Daoy (cell line): Measurements from ENCODE around the gene KIF26B. TPM values are rescaled to one million over a fixed set of nuclear protein-coding genes. Genes with fewer than 3 reads are reported as not detected.
"Not testable (repeated sequence)": the region's sequence is repeated elsewhere in the genome, so short reads cannot be mapped to it uniquely, and the experiment has no call there.

ENCODE experiments used
- DNase-seq: peaks from one replicate; pipeline ENCODE4 v3.0.0-alpha.2; 2015; ENCODE audit warnings: low read depth
- total RNA-seq: library from RNA; depleted of rRNA; stranded (reverse); fragments of >200 nt; shearing (Covaris generic); gene quantifications from 2 replicates; pipeline ENCODE4 v1.2.3, GENCODE V29; 2014; rRNA removed

KIF26B gene
- 0.39 and 1.1 TPM in 2 replicates for total RNA-seq

DNA sequence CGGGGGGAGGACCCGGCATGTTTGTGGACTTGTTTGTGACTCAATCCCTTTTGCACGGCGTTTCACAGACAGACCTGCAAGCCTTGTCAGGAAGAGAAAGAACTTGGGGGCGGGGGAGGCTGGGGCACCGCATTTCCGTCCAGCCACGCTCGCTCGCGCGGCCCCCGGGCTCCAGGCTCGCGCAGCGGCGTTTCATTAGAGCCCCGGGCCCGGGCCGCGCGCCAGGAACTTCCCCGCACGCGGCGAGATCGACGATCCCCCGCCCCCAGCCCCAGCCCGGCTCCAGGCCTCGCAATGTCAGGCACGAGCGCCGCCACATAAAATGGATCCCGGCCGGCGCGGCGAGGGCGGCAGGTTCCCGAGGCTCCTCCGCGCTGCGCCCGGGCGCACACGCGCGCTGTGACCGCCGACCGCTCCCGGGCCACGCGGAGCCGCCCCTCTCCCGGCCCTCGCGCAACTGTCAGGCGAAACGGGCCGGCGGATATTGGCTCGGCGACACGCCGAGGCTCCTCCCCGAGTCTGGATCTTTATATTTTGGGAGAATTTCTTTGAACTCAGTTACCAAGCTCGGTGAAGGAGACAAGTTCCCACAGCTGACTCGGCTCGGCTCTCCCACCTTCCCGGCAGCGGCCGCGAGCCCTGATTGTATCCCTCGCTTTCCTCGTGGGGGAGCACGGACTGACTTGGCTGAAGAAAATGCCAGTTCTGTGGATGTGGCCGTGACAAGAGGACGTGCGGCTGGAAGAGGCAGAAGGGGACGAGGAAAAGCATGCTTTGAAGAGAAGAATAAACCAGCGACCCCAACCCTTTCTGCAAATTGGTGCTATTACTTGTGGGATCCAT is at the start of gene KIF26B:
TSS of gene KIF26B (plus strand) at position 557 of the 843 bp plus-strand sequence. CDS start 440 bp downstream, outside the sequence.
- peak; percentile 65 for DNase-seq

DNA sequence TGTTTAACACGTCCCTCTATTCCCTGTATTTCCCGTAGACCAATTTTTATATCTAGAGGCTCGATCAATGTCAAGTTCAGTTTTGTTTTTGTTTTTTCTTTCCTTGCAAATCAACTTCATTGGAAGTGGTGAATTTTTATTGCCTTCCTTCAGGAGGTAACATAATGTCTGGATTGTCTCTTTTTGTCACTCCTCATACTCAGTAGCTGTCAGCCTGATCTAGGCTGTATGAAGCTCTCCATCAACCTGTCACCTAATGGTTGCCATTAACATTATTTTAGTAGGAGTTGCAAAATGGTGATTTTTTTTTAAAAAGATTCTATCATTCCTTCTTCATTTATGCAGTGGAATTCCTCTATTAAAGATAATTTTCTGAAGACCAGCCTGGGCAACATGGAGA is 49.7 kb upstream of the KIF26B start:
- DNase-seq: no peak

DNA sequence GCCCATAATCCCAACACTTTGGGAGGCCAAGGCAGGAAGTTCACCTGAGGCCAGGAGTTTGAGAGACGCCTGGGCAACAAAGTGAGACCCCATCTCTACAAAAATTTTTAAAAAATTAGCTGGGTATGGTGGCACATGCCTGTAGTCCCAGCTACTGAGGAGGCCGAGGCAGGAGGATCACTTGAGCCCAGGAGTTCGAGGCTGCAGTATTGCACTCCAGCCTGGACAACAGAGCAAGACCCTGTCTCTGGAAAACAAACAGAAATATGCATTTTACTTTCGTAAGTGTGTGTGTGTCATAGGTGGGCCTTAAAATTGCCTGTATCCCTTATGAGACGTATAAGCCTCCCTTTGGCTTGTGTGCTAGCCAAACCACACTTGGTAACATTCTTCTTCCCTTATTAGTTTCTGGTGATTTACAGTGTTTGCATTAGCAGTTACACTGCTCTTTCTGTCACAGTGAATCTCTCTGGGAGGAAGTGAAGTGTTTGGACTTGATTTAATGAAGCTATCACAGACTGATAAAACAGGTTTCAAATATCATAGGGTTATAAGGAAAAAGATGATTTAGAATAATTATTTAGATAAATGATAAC is 48.9 kb upstream of the KIF26B start:
- DNase-seq: no peak

DNA sequence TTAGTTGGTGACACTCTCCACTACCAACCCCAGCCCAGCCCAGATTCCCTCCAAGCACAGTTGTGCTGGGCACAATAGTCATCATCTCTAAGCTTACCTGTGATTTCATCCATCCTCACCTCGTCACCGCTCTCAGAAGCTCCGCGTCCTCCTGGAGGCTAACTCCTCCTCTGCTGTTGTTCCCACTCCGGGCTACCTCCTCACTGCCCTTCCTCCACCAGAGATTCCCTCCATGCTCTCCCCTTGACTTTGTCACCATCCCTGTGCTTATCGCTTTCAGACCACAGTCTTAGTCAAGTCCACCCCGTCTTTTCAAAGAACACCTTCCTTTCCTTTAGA is 47.0 kb upstream of the KIF26B start:
- DNase-seq: no peak

DNA sequence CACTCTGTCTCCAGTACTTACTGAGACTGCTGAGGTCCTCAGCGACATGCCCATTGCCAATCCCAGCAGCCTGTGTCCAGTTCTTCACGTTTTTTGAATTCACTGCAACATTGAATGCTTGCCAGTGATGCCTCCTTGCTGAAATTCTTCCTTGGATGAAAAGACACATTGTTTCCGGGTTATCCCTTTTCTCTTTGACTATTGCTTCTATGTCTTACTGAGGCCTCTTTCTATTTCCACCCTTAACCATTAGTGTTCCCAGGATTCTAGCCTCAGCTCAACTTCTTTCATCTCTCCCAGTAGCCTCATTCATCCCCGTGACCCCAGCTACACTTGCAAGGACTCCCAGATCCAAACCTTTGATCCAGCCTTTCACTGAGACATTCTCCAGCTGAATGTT is 46.5 kb upstream of the KIF26B start:
- DNase-seq: no peak

DNA sequence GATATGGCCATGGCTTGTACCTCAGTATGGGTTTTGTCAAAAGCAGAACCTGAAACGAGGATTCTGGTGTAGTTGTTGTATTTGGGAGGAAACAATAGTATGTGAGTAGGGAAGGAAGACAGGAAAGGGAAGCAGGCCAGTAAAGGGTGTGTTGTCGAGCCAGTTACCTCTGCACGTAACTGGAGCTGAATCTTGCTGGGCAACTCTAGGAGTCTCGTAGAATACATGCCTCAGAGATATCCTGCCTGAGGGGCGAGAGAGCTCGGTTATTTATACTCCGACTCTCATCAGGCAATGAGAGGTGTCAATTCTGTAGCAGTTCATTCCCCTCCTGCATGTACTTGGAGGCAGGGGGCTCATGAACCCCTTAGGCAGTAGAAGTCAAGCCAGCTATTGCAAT is 45.9 kb upstream of the KIF26B start:
- no peak for DNase-seq

DNA sequence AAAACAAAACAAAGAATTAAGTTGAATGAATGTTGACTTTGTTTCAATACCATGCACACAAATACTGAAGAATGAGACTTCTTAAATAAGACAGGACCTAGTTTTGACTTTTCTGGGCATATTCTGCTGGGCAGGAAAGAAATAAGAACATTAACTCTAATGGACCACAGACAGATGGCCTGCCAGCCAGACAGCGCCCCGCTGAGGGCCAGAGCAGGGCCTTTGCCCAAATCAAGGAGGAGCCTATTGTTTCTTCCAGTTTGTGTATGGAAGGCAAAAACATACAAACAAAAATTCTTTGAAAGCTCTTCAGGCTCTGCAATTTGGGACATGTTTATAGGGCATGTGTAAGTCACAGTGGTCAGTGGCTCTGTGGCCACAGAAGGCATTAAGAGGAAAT is 44.4 kb upstream of the KIF26B start:
- no peak for DNase-seq

DNA sequence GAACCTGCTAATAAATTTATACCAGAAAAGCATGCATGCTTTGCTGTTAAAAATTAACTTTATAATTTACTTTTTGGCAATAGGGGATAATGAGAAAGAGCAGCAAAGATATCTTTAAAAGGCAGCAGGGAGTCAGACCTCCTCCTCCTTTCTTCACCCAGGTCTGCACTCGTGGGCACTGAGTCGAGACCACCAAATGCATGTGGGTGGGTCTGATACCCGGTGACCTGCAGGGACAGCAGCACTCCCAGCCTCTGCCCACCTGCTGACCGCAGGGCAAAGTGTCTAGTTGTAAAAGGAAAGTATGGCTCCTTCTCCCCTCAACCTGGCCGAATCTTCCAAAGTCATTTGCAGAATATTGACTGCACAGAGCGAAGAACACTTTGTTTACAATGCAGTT is 43.7 kb upstream of the KIF26B start:
- DNase-seq: no peak

DNA sequence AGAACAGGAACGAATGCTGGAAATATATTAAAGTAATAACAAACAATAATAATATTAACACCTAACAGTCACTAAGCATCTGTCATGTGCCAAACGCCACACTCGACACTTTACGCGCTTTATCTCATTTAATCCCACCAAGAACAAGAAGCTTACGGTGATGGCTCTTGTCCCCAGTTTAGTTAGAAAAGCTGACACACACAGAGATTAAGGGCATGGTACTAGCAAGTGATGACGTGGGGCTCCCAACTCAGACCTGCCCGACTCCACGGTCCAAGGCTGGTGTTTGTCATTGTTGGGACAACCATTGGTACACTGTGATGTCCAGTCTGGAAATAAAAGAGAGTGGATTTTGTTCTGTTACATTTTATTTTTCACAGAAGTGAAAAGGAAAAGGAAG is 41.1 kb upstream of the KIF26B start:
- DNase-seq: no peak

DNA sequence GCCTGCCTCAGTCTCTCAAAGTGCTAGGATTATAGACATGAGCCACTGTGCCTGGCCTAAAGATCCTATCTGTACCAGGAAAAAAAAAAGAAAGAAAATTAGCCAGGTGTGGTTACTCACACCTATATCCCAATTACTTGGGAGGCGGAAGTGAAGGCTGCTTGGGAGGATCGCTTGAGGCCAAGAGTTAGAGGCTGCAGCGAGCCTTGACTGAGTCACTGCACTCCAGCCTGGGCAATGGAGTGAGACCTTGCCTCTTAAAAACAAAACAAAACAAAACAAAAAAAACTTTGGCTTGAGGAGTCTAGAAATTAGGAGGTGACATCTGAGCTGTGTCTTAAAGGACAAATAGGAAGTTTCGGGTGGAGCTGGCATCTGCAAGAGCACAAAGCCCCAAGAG is 38.7 kb upstream of the KIF26B start:
- no peak for DNase-seq

DNA sequence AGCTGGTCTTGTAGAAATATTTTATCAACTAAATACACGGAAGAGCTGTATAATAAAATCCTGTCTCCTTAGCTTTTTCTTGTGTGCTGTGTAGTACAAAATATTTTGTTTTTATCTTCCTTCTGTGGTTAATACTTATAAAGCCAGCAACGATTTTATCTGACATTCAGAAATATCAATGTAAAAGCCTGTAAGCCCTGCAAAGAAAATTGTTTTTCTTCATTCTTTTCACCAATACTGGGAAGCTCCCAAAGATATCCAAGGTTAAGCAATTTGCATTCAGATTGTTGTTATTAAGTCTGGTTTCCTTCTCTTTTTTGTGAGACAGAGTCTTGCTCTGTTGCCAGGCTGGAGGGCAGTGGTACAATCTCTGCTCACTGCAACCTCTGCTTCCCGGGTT is 38.0 kb upstream of the KIF26B start:
- DNase-seq: no peak

DNA sequence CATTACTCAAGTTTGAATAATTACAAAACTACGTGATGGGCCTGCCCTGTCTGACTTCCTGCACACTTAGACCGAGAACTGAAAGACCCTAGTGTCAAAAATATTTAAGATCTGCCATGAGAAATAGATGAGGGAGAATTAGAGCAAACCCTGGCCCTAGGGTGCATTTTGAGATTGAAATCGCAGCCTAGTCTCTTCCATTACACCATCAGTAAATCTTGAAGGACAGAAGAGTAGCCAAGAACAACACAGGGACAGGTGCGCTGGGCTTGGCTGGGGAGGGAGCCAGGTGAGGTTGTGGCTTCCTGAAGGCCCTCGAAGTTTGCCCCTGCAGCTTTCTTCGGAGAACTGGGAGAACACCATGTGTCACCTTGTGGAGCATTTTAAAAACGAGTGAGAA is 36.7 kb upstream of the KIF26B start:
- DNase-seq: no peak

DNA sequence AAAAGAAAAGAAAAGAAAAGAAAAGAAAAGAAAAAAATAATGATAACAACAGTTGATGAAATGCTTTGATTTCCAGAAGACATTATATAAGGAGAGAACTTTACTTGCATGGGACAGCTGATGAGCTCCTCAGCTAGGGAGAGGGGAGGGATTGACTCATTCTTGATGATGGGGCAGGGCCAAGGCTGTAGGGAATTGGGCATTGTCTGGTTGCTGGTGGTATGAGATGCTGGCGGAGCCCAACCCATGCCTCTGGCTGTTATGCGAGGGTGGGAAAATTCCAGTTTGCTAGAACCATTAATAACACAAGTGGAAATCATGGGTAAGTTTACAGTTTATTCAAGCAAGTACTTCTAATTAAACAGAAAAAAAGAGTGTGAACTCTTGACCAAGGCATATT is 36.0 kb upstream of the KIF26B start:
- DNase-seq: no peak

DNA sequence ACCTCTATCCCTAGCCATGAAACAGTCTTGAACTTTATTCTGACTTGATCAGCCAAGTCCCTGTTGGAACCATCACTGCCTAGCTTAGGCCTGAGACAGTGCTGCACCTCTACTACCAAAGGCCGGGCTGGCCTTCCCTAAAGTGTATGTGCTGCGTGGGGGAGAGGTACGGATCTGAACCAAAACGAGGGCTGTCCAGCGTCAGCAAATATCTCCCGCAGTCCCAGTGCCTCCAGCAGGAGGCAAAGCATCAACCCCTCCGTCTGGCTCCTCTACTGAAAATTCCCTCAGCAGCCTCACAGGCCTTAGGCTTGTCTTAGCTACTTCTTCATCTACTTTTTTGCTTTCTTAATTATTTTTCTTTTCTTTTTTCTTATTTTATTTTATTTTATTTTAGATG is 33.3 kb upstream of the KIF26B start:
- DNase-seq: no peak

DNA sequence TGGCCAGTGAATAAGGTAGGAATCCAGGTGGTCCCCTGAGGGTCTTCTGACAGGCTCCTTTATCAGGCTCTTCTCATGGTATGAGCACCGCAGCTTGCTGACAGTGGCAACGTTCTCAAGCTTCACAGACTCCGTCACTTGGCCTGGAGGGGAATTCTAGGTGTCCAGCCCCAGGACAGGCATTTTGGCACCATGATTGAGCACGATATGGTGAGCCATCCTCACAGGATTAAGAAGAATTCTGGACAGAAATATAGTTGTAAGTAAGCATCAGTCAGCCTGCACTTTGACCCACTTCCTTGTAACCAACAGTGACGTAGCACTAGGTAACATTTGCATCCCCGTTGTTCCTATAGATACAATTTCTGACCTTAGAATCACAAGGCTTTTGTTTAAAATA is 30.5 kb upstream of the KIF26B start:
- DNase-seq: no peak

DNA sequence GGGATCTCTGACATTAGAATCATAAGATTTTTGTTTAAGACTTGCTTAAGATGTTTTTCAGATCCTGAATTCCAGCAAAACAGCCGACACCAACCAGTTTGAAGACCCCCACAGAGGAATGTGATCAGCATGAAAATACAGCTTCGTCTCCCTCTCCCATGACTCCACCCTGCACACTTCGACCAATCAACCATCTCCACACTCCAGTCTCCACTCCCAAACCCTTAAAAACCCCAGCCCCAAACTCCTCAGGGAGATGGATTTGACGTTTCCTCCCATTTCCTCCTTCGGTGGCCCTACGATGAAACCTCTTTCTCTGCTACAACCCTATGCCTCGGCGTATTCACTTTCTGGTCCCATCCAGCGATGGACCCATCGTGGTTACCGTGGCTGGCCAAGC is 30.1 kb upstream of the KIF26B start:
- DNase-seq: no peak

DNA sequence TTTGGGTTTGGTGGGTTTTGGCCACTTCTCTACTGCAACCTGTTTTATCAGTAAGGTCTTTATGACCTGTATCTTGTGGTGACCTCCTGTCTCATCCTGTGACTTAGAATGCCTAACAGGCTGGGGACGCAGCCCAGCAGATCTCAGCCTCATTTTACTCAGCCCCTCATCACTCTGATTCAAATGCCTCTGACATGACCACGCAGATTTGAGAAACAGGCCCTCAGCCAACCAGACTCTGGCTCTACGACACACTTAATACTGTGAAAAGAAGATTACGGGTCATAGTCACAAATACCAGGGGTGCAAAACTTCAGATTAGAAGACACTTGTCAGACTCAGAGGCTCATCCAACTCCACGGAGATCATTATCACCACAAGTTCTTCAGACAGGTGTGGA is 28.3 kb upstream of the KIF26B start:
- no peak for DNase-seq

DNA sequence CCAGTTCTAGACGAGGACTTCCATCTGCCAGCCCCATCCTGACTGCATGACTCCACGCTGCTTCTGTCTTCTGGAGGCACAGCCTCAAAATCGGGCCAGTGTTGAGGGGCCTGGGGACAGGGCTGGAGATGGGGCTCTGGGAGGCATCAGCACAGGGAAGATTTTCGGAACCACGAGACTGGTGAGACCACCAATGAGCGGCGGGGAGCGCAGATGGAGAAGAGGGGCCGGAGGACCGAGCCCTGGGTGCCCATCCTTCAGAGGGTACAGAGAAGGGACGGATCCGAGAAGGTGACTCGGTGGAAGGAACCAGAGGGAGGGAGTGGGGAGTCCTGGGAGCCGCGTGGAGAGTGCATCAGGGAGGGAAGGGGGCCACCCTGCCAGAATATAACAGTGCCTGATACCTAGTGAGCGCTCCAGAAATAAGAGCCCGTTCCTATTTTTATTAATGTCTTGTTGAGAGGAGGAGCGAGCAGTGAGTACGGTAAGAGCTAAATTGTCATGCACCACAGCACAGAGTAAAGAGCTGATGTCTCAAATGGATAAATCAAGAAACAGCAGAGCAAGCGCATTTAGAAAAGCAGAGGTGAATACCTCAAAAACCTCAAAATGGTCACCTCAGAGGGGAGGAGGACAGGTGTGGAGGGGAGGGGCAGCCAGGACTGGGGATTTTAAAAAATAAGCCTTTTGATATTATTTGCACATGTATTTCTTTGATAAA is 26.2 kb upstream of the KIF26B start:
- no peak for DNase-seq

DNA sequence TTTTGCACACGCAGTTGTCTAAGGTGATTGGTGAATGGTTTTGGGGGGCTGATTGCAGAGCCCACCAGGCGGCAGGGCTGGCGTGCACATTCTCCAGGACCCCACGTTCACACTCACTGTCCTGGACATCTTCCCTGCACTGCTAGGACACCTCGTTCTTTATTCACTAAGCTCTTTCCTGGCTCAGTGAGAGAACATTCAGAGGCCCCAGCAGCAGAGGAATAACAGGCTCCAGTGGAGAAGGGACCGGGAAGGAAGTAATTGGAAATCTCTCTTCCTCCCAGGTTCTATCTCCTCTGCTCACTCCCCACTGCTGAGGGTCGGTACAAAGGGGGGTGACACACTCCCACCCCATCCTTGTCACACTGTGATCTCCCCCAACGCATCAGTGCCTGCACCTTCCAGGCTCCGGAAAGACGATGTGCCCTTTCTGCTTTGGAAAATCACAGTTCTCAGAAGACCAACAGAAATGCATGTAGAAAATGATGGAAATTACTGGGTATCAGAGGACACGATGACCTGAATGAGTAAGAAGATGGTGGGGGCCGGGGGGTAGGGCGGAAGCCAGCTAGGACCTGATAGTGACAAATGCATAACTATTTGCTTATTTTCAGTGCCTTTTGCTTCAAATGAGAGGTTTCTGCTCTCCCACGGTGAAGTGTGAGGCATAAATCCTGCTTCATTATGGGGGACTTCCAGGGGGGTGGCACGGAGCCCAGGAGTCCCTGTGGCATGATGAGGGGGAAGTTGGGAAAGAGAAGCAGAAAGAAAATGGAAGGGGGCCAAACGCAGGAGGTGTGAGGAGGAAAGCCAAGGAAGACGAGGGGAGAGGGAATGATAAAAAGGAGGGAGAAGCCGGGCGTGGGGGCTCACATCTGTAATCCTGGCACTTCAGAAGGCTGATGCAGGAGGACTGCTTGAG is 25.2 kb upstream of the KIF26B start:
- DNase-seq: peak; percentile 36

DNA sequence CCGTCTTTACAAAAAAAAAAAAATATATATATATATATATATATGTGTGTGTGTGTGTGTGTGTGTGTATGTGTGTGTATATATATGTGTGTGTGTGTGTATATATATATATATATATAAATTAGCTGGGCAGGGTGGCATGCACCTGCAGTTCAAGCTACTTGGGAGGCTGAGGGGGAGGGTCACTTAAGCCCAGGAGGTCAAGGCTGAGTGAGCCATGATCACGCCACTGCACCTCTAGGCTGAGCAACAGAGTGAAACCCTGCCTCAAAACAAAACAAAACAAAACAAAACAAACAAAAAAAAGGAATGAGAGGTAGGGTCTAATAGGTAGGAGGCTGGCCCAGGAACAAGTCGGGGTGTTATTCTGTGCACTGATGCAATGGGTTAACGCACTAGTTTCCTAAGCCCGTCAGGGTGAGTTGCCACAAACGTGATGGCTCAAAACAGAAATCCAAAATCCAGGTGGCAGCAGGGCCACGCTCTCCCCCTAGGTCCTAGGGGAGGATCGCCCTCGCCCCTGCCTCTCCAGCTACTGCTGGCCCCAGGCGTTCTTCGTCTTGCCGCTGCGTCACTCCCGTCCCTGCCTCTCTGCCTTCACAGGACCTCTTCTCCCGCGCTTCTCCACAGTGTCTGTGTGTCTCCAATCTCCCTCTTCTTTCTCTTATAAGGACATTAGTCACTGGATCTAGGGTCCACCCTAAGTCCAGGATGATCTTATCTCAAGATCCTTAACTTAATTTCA is 24.3 kb upstream of the KIF26B start:
- not testable (repeated sequence) for DNase-seq

DNA sequence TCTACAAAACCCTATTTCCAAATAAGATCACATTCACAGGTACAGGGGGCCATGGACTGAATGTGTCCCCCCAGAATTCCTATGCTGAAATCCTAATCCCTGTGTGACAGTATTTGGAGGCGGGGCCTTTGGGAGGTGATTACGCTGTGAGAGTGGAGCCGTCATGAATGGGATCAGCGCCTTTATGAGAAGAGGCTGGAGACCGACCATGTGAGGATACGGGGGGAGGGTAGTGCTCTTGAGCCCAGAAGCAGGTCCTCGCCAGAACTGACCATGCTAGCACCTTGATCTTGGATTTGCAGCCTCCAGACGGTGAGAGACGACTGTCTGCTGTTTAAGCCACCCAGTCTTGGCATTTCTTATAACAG is 23.8 kb upstream of the KIF26B start:
- DNase-seq: no peak
